ENCODE data around the gene GNG14. TPM values are rescaled to one million over a fixed set of nuclear protein-coding genes. Genes with fewer than 3 reads are reported as not detected.

The GNG14 gene
- total and polyA plus RNA-seq, 10 of the 15 experiments (the other 5 are each of a cell fraction or from before 2014, with no cell fraction given), result not detected

DNA sequence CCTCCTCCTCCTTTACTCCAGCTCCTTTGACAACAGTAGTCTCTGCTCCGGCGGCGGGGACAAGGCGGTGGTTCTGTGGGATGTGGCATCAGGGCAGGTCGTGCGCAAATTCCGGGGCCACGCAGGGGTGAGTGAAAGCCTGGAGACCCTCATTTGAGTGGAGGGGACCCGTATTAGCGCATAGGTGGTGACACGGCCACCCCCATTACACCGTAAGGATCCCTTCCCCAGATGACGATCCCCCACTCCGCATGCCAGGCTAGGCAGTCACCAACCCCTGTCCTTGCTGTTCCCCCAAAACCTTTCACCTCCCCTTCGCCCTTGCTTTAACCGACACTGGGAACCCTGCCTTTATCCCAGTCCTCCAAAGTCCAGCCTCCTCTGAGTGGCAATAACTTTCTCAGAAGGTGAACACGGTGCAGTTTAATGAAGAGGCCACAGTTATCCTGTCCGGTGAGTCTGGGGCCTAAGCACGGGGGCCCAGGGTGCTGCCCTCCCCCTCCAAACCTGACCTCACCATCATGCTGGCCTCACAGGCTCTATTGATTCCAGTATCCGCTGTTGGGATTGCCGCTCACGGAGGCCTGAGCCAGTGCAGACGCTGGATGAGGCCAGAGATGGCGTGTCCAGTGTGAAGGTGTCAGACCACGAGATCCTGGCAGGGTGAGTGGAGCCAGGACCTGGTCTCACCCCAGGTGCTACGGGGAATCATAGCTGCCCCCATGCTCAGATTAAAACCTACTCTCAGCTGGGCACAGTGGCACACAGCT, 17.5 kb upstream of the GNG14 start (continued):
- TF ChIP-seq, protein P1, sequence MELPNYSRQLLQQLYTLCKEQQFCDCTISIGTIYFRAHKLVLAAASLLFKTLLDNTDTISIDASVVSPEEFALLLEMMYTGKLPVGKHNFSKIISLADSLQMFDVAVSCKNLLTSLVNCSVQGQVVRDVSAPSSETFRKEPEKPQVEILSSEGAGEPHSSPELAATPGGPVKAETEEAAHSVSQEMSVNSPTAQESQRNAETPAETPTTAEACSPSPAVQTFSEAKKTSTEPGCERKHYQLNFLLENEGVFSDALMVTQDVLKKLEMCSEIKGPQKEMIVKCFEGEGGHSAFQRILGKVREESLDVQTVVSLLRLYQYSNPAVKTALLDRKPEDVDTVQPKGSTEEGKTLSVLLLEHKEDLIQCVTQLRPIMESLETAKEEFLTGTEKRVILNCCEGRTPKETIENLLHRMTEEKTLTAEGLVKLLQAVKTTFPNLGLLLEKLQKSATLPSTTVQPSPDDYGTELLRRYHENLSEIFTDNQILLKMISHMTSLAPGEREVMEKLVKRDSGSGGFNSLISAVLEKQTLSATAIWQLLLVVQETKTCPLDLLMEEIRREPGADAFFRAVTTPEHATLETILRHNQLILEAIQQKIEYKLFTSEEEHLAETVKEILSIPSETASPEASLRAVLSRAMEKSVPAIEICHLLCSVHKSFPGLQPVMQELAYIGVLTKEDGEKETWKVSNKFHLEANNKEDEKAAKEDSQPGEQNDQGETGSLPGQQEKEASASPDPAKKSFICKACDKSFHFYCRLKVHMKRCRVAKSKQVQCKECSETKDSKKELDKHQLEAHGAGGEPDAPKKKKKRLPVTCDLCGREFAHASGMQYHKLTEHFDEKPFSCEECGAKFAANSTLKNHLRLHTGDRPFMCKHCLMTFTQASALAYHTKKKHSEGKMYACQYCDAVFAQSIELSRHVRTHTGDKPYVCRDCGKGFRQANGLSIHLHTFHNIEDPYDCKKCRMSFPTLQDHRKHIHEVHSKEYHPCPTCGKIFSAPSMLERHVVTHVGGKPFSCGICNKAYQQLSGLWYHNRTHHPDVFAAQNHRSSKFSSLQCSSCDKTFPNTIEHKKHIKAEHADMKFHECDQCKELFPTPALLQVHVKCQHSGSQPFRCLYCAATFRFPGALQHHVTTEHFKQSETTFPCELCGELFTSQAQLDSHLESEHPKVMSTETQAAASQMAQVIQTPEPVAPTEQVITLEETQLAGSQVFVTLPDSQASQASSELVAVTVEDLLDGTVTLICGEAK (IDR thresholded peaks at IDR 0.05; ENCODE audit: borderline replicate concordance), result no peak
- no peak for TF ChIP-seq GABPA (IDR thresholded peaks at IDR 0.05; ENCODE audit: low read depth)
- peak; percentile 50; the same call in 1 of the 2 replicates for TF ChIP-seq ZBED1 (IDR thresholded peaks at IDR 0.05; ENCODE audit: borderline replicate concordance)
- no peak for TF ChIP-seq BACH1 (IDR thresholded peaks at IDR 0.05; ENCODE audit: borderline replicate concordance)
- no peak for TF ChIP-seq KDM1A (IDR thresholded peaks at IDR 0.05; ENCODE audit: borderline replicate concordance)
- peak; percentile 36; the same call in 1 of the 2 replicates for TF ChIP-seq POLR2AphosphoS5 (IDR thresholded peaks at IDR 0.05; ENCODE audit: low read length)
- TF ChIP-seq MTA2 (IDR thresholded peaks at IDR 0.05; ENCODE audit: low read depth), result no peak
- no peak for TF ChIP-seq SMC3 (IDR thresholded peaks at IDR 0.05; ENCODE audit: borderline replicate concordance, low read length)
